ENCODE results near the gene NBAS. TPM values are rescaled to one million over a fixed set of nuclear protein-coding genes. Genes with fewer than 3 reads are reported as not detected.

Gene NBAS
- total RNA-seq, 2 experiments from 2014 or later, result 24.3 to 25.5 TPM

GRCh38 chr2:15262792-15263191 is 298.3 kb downstream of the NBAS start:
- Histone ChIP-seq H3K36me3 (ENCODE audit: insufficient read depth, low read length) (peaks cover 18% of the 10 kb centered on the region), H3K4me3 (ENCODE audit: low read length) (no peak overlapping the region), H3K27me3 (ENCODE audit: control insufficient read depth in 1 of 2, insufficient read depth in 2 of 2, low read length in 2 of 2) (no peaks in the 10 kb centered on the region), H3K9me3 (ENCODE audit: control insufficient read depth in 1 of 2, insufficient read depth in 1 of 2, low read length in 2 of 2) (peaks cover 2 to 12% of the 10 kb centered on the region in 2 experiments), H3K27ac (ENCODE audit: low read depth in 1 of 2, low read length in 2 of 2) (no peak overlapping the region), H3K4me1 (ENCODE audit: insufficient read depth, low read length) (no peaks in the 10 kb centered on the region)
- no peak for ATAC-seq (ENCODE audit: poor library complexity)
- Mint-ChIP-seq H3K4me3 (no peak overlapping the region), H3K27ac (no peak overlapping the region), H3K27me3 (no peaks in the 10 kb centered on the region), H3K9me3 (peaks cover 9% of the 10 kb centered on the region), H3K4me1 (ENCODE audit: low read depth) (no peaks in the 10 kb centered on the region), H3K36me3 (ENCODE audit: low read depth) (peaks cover 89% of the 10 kb centered on the region)
- ChIA-PET POLR2A (no interaction called here), CTCF (interaction anchor here (1.5 kb wide), 2 partner anchors 10 kb away, joined by 3 read pairs; no protein-coding TSS in a partner anchor)
- TF ChIP-seq CTCF (IDR thresholded peaks at IDR 0.05), result no peak
- no peak for DNase-seq
- intact Hi-C loops (cut with DNase I, micrococcal nuclease), result no loop called here

DNA sequence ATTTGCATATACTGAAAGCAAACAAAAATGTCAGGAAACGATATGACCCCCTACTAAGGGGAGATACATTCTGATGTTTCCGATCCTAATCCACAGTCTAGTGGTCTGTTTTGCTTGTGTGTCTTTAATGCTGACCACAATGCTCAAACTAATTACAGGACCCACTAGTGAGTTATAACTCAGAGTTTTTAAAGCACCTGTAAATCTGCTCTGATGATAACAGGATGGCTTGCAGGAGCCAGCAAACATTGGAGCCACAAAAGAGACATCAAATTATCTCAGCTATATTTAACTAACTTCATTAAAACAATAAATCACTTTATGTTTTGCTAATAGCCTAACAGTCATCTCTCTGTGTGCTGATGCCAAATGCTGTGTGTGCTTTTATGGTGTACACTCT is 300.3 kb downstream of the NBAS start:
- H3K36me3 ChIP-seq (ENCODE audit: insufficient read depth, low read length), result peaks cover 17% of the 10 kb centered on the region
- H3K36me3 Mint-ChIP-seq (ENCODE audit: low read depth), result peaks cover 83% of the 10 kb centered on the region

DNA sequence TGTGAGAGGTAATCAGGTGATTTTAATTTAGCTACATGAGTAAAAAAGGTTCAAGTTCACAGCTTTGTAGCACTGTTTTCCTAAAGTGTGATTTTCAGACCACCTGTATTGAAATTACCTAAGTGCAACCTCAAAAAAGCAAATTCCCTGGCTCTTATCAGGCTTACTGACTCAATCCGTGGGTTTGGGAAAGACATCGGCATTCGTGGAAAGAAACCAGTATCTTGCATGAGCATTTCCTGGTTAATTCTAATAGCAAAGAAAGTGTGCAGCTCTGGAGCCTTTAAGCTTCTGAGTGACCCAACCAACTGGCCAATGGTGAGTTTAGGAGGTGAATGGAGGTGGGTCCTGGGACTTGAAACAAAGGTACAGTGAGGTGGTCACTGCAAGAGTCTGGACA is 300.9 kb downstream of the NBAS start:
- CTCF ChIA-PET, result no interaction called here
- intact Hi-C loops (cut with DNase I, micrococcal nuclease), result no loop called here
- ATAC-seq (ENCODE audit: poor library complexity), result no peak
- H3K36me3 ChIP-seq (ENCODE audit: insufficient read depth, low read length), result peaks cover 13% of the 10 kb centered on the region
- DNase-seq, result no peak
- POLR2A ChIA-PET, result no interaction called here
- H3K4me1 ChIP-seq (ENCODE audit: insufficient read depth, low read length), result no peaks in the 10 kb centered on the region
- TF ChIP-seq CTCF (IDR thresholded peaks at IDR 0.05), result no peak
- Mint-ChIP-seq H3K27me3 (no peaks in the 10 kb centered on the region), H3K9me3 (peaks cover 14% of the 10 kb centered on the region), H3K36me3 (ENCODE audit: low read depth) (peaks cover 82% of the 10 kb centered on the region), H3K27ac (no peak overlapping the region), H3K4me1 (ENCODE audit: low read depth) (no peaks in the 10 kb centered on the region), H3K4me3 (no peak overlapping the region)
- H3K27ac ChIP-seq (ENCODE audit: low read depth in 1 of 2, low read length in 2 of 2), result no peak overlapping the region
- H3K9me3 ChIP-seq (ENCODE audit: control insufficient read depth in 1 of 2, insufficient read depth in 1 of 2, low read length in 2 of 2), result peaks cover 2 to 12% of the 10 kb centered on the region in 2 experiments
- no peak overlapping the region for H3K4me3 ChIP-seq (ENCODE audit: low read length)
- no peaks in the 10 kb centered on the region for H3K27me3 ChIP-seq (ENCODE audit: control insufficient read depth in 1 of 2, insufficient read depth in 2 of 2, low read length in 2 of 2)

More for the DNA sequence above, 300.3 kb downstream of the NBAS start:
- Histone ChIP-seq H3K4me3 (ENCODE audit: low read length) (no peak overlapping the region), H3K4me1 (ENCODE audit: insufficient read depth, low read length) (no peaks in the 10 kb centered on the region), H3K9me3 (ENCODE audit: control insufficient read depth in 1 of 2, insufficient read depth in 1 of 2, low read length in 2 of 2) (peaks cover 2 to 12% of the 10 kb centered on the region in 2 experiments), H3K27ac (ENCODE audit: low read depth in 1 of 2, low read length in 2 of 2) (no peak overlapping the region), H3K27me3 (ENCODE audit: control insufficient read depth in 1 of 2, insufficient read depth in 2 of 2, low read length in 2 of 2) (no peaks in the 10 kb centered on the region)
- CTCF ChIA-PET, result no interaction called here
- DNase-seq (no peak), ATAC-seq (ENCODE audit: poor library complexity) (no peak)
- TF ChIP-seq CTCF (IDR thresholded peaks at IDR 0.05), result no peak
- H3K4me1 Mint-ChIP-seq (ENCODE audit: low read depth), result no peaks in the 10 kb centered on the region
- intact Hi-C loops (cut with DNase I, micrococcal nuclease), result no loop called here
- H3K27me3 Mint-ChIP-seq, result no peaks in the 10 kb centered on the region
- POLR2A ChIA-PET, result no interaction called here
- H3K27ac Mint-ChIP-seq, result no peak overlapping the region
- H3K9me3 Mint-ChIP-seq, result peaks cover 11% of the 10 kb centered on the region
- no peak overlapping the region for H3K4me3 Mint-ChIP-seq

All from CD4-positive, alpha-beta T cell (primary cell).